ENCODE measurements around the gene C7orf25. TPM values are rescaled to one million over a fixed set of nuclear protein-coding genes. Genes with fewer than 3 reads are reported as not detected.

C7orf25 gene
- total and polyA plus RNA-seq, 2 of the 13 experiments (the other 11 are each of a cell fraction or from before 2014, with no cell fraction given): 0.37 to 1.3 TPM

DNA sequence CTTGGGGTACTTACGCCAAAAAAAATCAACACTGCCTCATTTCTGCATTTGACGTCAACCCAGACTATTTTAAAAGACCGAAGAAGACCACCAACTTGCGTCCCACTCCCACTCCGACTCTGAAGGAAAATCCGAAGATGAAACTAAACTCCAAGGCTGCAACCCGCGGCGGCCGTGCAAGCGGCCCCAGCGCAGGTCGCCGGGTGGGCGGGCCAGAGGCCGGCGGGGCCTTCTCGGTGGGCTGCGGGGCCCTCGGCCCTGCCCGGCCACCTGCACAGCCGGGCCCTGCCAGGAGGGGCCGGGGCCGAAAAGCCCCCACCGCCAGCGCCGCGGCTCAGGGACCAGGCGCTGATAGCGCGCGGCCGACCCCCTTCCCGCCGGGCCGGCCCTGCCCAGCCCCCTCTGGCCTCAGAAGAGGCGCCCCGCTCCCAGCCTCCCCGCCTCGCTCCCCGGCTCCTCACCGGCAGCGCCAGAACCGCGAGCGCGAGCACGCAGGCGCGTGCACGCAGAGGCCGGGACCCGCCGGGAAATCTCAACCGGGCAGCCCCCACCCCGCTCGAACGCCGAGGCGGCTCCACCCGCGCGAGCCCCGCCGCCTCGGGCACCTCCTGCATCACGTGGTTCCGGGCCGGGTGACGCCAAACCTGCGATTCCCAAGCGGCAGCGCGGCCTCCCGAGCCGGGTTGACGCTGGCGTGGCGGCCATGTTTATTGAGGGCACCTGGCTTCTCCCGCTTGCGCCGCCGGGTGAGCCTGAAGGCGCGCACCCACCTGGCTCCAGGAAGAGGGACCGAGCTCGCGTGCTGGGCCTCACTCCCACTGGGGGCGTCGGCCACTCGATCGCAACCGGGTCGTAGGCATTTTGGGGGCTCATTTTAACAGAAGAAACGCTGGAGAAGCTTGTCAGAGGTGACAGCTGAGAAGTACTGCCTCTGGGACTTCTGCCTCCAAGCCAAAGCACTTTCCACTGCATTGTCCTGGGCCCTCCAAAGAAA, at the start of gene C7orf25 (continued):
- TF ChIP-seq, protein P1, sequence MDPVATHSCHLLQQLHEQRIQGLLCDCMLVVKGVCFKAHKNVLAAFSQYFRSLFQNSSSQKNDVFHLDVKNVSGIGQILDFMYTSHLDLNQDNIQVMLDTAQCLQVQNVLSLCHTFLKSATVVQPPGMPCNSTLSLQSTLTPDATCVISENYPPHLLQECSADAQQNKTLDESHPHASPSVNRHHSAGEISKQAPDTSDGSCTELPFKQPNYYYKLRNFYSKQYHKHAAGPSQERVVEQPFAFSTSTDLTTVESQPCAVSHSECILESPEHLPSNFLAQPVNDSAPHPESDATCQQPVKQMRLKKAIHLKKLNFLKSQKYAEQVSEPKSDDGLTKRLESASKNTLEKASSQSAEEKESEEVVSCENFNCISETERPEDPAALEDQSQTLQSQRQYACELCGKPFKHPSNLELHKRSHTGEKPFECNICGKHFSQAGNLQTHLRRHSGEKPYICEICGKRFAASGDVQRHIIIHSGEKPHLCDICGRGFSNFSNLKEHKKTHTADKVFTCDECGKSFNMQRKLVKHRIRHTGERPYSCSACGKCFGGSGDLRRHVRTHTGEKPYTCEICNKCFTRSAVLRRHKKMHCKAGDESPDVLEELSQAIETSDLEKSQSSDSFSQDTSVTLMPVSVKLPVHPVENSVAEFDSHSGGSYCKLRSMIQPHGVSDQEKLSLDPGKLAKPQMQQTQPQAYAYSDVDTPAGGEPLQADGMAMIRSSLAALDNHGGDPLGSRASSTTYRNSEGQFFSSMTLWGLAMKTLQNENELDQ (CRISPR knock-in tag; IDR thresholded peaks at IDR 0.05; ENCODE audit: borderline replicate concordance): no peak
- peak; percentile 78; the same call in 1 of the 2 replicates for TF ChIP-seq PHF20 (CRISPR knock-in tag; IDR thresholded peaks at IDR 0.05)
- TF ChIP-seq, protein P2, sequence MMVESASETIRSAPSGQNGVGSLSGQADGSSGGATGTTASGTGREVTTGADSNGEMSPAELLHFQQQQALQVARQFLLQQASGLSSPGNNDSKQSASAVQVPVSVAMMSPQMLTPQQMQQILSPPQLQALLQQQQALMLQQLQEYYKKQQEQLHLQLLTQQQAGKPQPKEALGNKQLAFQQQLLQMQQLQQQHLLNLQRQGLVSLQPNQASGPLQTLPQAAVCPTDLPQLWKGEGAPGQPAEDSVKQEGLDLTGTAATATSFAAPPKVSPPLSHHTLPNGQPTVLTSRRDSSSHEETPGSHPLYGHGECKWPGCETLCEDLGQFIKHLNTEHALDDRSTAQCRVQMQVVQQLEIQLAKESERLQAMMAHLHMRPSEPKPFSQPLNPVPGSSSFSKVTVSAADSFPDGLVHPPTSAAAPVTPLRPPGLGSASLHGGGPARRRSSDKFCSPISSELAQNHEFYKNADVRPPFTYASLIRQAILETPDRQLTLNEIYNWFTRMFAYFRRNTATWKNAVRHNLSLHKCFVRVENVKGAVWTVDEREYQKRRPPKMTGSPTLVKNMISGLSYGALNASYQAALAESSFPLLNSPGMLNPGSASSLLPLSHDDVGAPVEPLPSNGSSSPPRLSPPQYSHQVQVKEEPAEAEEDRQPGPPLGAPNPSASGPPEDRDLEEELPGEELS (CRISPR knock-in tag; IDR thresholded peaks at IDR 0.05): peak; percentile 47
- peak; percentile 96; the same call in 1 of the 2 replicates for TF ChIP-seq ZNF788 (CRISPR knock-in tag; IDR thresholded peaks at IDR 0.05; ENCODE audit: borderline replicate concordance)
- TF ChIP-seq ZBTB20 (CRISPR knock-in tag; IDR thresholded peaks at IDR 0.05; ENCODE audit: borderline replicate concordance, low read depth): no peak
- TF ChIP-seq ZNF782 (CRISPR knock-in tag; IDR thresholded peaks at IDR 0.05; ENCODE audit: borderline replicate concordance): no peak
- peak; percentile 84 for TF ChIP-seq PHF21A (CRISPR knock-in tag; IDR thresholded peaks at IDR 0.05)
- TF ChIP-seq SIX1 (CRISPR knock-in tag; IDR thresholded peaks at IDR 0.05; ENCODE audit: borderline replicate concordance): 0 out of 2 replicates have a peak, but pooled peaks have one; percentile 19
- peak; percentile 73 for TF ChIP-seq CCDC6 (CRISPR knock-in tag; IDR thresholded peaks at IDR 0.05)
- TF ChIP-seq, protein P3, sequence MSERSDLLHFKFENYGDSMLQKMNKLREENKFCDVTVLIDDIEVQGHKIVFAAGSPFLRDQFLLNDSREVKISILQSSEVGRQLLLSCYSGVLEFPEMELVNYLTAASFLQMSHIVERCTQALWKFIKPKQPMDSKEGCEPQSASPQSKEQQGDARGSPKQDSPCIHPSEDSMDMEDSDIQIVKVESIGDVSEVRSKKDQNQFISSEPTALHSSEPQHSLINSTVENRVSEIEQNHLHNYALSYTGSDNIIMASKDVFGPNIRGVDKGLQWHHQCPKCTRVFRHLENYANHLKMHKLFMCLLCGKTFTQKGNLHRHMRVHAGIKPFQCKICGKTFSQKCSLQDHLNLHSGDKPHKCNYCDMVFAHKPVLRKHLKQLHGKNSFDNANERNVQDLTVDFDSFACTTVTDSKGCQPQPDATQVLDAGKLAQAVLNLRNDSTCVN (CRISPR knock-in tag; IDR thresholded peaks at IDR 0.05; ENCODE audit: borderline replicate concordance): peak; percentile 86
- TF ChIP-seq, protein P4, sequence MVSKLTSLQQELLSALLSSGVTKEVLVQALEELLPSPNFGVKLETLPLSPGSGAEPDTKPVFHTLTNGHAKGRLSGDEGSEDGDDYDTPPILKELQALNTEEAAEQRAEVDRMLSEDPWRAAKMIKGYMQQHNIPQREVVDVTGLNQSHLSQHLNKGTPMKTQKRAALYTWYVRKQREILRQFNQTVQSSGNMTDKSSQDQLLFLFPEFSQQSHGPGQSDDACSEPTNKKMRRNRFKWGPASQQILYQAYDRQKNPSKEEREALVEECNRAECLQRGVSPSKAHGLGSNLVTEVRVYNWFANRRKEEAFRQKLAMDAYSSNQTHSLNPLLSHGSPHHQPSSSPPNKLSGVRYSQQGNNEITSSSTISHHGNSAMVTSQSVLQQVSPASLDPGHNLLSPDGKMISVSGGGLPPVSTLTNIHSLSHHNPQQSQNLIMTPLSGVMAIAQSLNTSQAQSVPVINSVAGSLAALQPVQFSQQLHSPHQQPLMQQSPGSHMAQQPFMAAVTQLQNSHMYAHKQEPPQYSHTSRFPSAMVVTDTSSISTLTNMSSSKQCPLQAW (CRISPR knock-in tag; IDR thresholded peaks at IDR 0.05): peak; percentile 68
- peak; percentile 94 for TF ChIP-seq ZNF781 (CRISPR knock-in tag; IDR thresholded peaks at IDR 0.05; ENCODE audit: borderline replicate concordance, not compliant biosample characterization)
- TF ChIP-seq NFRKB (IDR thresholded peaks at IDR 0.05): no peak
- peak; percentile 66; the same call in 1 of the 2 replicates for TF ChIP-seq ZZZ3 (CRISPR knock-in tag; IDR thresholded peaks at IDR 0.05; ENCODE audit: borderline replicate concordance)
- TF ChIP-seq POLR2AphosphoS5 (IDR thresholded peaks at IDR 0.05; ENCODE audit: low read depth, low read length): peak; percentile 64
- peak; percentile 90 for TF ChIP-seq SPEN (CRISPR knock-in tag; IDR thresholded peaks at IDR 0.05; ENCODE audit: low read depth)
- TF ChIP-seq ZMAT3 (CRISPR knock-in tag; conservative IDR thresholded peaks at IDR 0.05): no peak
- 0 out of 2 replicates have a peak, but pooled peaks have one; percentile 52 for TF ChIP-seq ZNF850 (CRISPR knock-in tag; conservative IDR thresholded peaks at IDR 0.05)
- TF ChIP-seq BHLHE40 (IDR thresholded peaks at IDR 0.05; ENCODE audit: low read length): peak; percentile 8; the same call in 1 of the 2 replicates
